Pancreas (tissue), 10 donors: ENCODE results near the gene PRR5L. TPM values are rescaled to one million over a fixed set of nuclear protein-coding genes. Genes with fewer than 3 reads are reported as not detected.
A peak's percentile ranks its signal among the peaks of the same experiment; 100 is the strongest.

ENCODE experiments used
- ATAC-seq, 4 donors: fragments of 200-7000 bp; cut with Tn5 transposase; one replicate each; pipeline versions ENCODE4 v1.8.0 to v1.9.1; 2020; ENCODE audit warnings: mild to moderate bottlenecking in 4 of 4, moderate library complexity in 4 of 4
- DNase-seq, 6 donors: peaks; one replicate each; pipeline ENCODE4 v3.0.0-alpha.2; 2020
- FAIRE-seq: peaks from 2 replicates; lab custom pipeline; 2012; peaks lifted over from hg19 to GRCh38; lab: Jason Lieb, UNC
- H3K27ac ChIP-seq, 4 donors: fragments of 200-600 bp; sonication (generic); 1 replicate in 3 of 4; 2 replicates in 1 of 4; pipeline versions ENCODE4 v1.5.0 to v1.8.0; 2020
- H3K27me3 ChIP-seq, 4 donors: fragments of 200-600 bp; one replicate each; pipeline ENCODE4 v1.8.0; 2021
- H3K36me3 ChIP-seq, 3 donors: fragments of 200-600 bp; sonication (generic) in 1 of 3; one replicate each; pipeline versions ENCODE4 v1.5.0 to v1.8.0; 2020 to 2021
- H3K4me1 ChIP-seq, 3 donors: fragments of 200-600 bp; one replicate each; pipeline ENCODE4 v1.8.0; 2021
- H3K4me3 ChIP-seq, 4 donors: fragments of 200-600 bp; sonication (generic) in 2 of 4; one replicate each; pipeline versions ENCODE4 v1.5.0 to v1.8.0; 2020 to 2021
- H3K9me3 ChIP-seq, 4 donors: fragments of 200-600 bp; one replicate each; pipeline ENCODE4 v1.8.0; 2021
- CTCF ChIP-seq, 4 donors: fragments of 200-600 bp; sonication (generic) in 3 of 4; IDR thresholded peaks; one replicate each; pipeline versions ENCODE4 v1.5.0 to v1.8.0; 2021; ENCODE audit warnings: antibody characterized with exemption in 4 of 4
- WGBS, 2 donors: extraction: QIAGEN DNeasy Blood & Tissue Kit; methylation state at CpG; one replicate each; pipeline ENCODE4 v1.1.7; 2013; 5-methylcytosine and 5-hydroxymethylcytosine counted together
- intact Hi-C, 3 donors: fragments of 100-400 bp; cut with DNase I; formaldehyde crosslinking; loops; one replicate each; pipeline versions ENCODE4 v1.11.1 to v1.14.2; 2022
- polyA plus RNA-seq, 2 donors: library from polyadenylated mRNA; stranded (reverse); fragments of 200-250 nt; gene quantifications; one replicate each; pipeline ENCODE4 v1.2.3, GENCODE V29; 2013
- total RNA-seq, 6 donors: library from RNA; stranded (reverse); fragmentation: NEBNext Ultra II Directional in 4 of 6; extraction: Animal tissue kit (Norgen Biotek cat#: 25700) in 4 of 6; gene quantifications; one replicate each; pipeline versions ENCODE4 v1.2.1 to v1.2.4, GENCODE V29; 2021 to 2023
- donor health status: healthy with polysubstance abuse.
- donor health status: DM: no; HTN: no; CAD: no; lungs with moderate emphysema.
- donor health status: DM: no; HTN: no; CAD: no.
- donor health status: control.
- donor health status: control.
- donor health status: Bipolar disorder and iron deficiency.
- donor health status: DM: yes; HTN: yes; CAD: no.
- donor health status: DM: no; HTN: no; CAD: no.
- donor health status: DM: no; HTN: no; CAD: no.
- donor health status: DM: yes; HTN: yes; CAD: no.

PRR5L gene
- total and polyA plus RNA-seq, 8 donors = 1.3 to 9.0 (median 2.2) TPM

GRCh38 chr11:36421546-36422155 lies 125.6 kb downstream of the PRR5L start:
- H3K27ac ChIP-seq = no peak overlapping the region
- H3K4me3 ChIP-seq = no peak overlapping the region
- intact Hi-C loops = no loop called here
- H3K4me1 ChIP-seq = no peaks in the 10 kb centered on the region
- ATAC-seq (no peak), FAIRE-seq (no peak), DNase-seq (no peak)
- H3K36me3 ChIP-seq = no peaks in the 10 kb centered on the region
- no peak for TF ChIP-seq CTCF (IDR thresholded peaks at IDR 0.05)
- no peaks in the 10 kb centered on the region for H3K9me3 ChIP-seq
- no peaks in the 10 kb centered on the region for H3K27me3 ChIP-seq
- 67% methylated on average over 6 of the region's 6 CpGs for WGBS, 2 donors

DNA sequence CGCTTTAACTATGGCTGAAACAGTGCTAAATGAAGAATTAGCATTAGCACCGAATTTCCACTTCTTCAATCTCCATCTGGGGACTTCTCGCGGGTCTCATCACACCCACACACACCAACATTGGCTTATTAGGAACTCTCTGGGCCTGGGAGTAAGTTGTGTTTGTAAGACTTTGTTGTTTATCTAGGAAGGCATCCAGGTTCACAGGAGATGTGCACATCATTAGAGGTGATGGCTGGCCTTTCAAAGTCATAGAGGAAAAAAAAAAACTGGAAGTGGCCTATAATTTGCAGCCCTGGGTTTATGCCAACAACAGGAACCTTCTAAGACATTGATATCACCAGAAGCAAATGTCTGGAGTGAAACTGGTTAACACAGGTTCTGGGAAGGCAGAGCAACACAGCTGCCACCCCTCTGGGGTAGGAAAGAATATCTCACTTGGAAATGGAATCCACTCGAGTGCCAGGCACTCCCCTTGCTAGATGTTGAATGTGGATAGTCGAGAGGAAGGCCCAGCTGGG lies 129.5 kb downstream of the PRR5L start:
- WGBS, 2 donors = 62 to 65% methylated on average over 6 of the region's 6 CpGs
- no peaks in the 10 kb centered on the region for H3K4me1 ChIP-seq
- no peak overlapping the region for H3K27ac ChIP-seq
- no peaks in the 10 kb centered on the region for H3K36me3 ChIP-seq
- DNase-seq (no peak), ATAC-seq (no peak), FAIRE-seq (no peak)
- H3K4me3 ChIP-seq = no peak overlapping the region
- no peaks in the 10 kb centered on the region for H3K9me3 ChIP-seq
- H3K27me3 ChIP-seq = no peaks in the 10 kb centered on the region
- intact Hi-C loops = no loop called here
- TF ChIP-seq CTCF (IDR thresholded peaks at IDR 0.05) = no peak

DNA sequence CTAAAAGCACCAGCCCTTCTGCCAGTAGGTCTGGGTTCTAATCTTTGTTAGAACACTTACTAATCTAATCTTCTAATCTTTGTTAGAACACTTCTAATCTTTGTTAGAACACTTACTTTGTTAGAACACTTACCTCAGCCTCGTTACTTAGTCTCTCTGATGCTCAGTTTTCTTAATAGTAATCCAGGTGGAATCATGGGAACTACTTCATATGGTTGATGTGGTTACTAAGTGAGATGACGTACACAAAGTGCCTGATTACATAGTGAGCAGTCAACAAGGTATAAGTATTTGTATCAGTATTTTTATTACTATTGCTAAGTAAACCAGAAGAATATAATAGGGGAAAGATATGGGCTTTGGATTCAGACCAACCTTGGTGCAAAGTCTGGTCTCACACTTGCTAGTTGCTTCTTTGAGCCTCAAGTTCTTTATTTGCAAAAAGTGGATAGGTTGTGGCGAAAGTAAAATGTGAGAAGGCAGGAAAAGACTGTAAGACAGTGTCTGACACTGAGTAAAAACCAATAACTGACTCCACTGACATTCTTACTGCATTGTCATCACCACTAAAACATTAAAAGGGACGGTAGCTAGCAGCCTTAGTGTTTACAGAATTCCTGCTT lies 130.2 kb downstream of the PRR5L start:
- DNase-seq (no peak), FAIRE-seq (no peak), ATAC-seq (no peak)
- intact Hi-C loops = no loop called here
- no peaks in the 10 kb centered on the region for H3K36me3 ChIP-seq
- H3K4me1 ChIP-seq = no peaks in the 10 kb centered on the region
- TF ChIP-seq CTCF (IDR thresholded peaks at IDR 0.05) = no peak
- H3K9me3 ChIP-seq = no peaks in the 10 kb centered on the region
- WGBS, 2 donors = 73 to 81% methylated on average over 4 of the region's 4 CpGs
- H3K4me3 ChIP-seq = no peak overlapping the region
- no peaks in the 10 kb centered on the region for H3K27me3 ChIP-seq
- H3K27ac ChIP-seq = no peak overlapping the region

GRCh38 chr11:36427079-36427478 lies 131.0 kb downstream of the PRR5L start:
- ATAC-seq (peak in 2 of 4 donors; percentile 27 to 31), DNase-seq (no peak), FAIRE-seq (no peak)
- no peak for TF ChIP-seq CTCF (IDR thresholded peaks at IDR 0.05)
- H3K36me3 ChIP-seq = no peaks in the 10 kb centered on the region
- no peaks in the 10 kb centered on the region for H3K4me1 ChIP-seq
- WGBS, 2 donors = 63 to 70% methylated on average over 4 of the region's 4 CpGs
- H3K27ac ChIP-seq = no peak overlapping the region
- intact Hi-C loops = no loop called here
- no peaks in the 10 kb centered on the region for H3K27me3 ChIP-seq
- H3K9me3 ChIP-seq = no peaks in the 10 kb centered on the region
- H3K4me3 ChIP-seq = no peak overlapping the region

GRCh38 chr11:36427876-36428275 lies 131.8 kb downstream of the PRR5L start:
- intact Hi-C loops = no loop called here
- Histone ChIP-seq H3K4me1 (no peaks in the 10 kb centered on the region), H3K36me3 (no peaks in the 10 kb centered on the region), H3K4me3 (no peak overlapping the region), H3K9me3 (no peaks in the 10 kb centered on the region), H3K27ac (no peak overlapping the region), H3K27me3 (no peaks in the 10 kb centered on the region)
- no peak for ATAC-seq
- FAIRE-seq = no peak
- TF ChIP-seq CTCF (IDR thresholded peaks at IDR 0.05) = no peak
- no peak for DNase-seq
- 96 to 98% methylated on average over 3 of the region's 3 CpGs for WGBS, 2 donors
